GM19023 (cell line): ENCODE measurements around the gene RIC1.

Experiments used
- ATAC-seq: cut with Tn5 transposase; IDR thresholded peaks from one replicate; pipeline ENCODE4 v1.9.1; 2021; ENCODE audit warnings: mild to moderate bottlenecking, moderate library complexity; ENCODE audit not compliant: unreplicated experiment

The RIC1 gene

DNA sequence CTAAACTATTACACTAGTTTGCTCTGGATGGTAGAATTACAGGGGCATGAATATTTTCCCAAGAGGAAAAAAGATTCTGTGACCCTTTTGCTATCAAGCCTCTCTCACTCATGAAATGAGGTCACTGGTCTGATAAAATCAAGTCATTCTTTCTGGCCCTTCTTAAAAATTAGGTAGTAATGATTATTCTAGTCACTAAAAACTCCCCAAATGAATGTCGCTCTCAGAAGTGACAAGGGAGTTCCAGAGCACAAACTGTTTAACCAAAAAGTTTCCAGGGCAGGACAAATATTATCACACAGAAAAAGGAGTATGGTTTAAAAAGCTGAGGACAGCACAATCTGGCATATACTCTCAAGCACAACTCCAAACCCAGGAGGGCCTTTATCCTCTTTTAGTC is 191.5 kb downstream of the RIC1 start:
- no peak for ATAC-seq

DNA sequence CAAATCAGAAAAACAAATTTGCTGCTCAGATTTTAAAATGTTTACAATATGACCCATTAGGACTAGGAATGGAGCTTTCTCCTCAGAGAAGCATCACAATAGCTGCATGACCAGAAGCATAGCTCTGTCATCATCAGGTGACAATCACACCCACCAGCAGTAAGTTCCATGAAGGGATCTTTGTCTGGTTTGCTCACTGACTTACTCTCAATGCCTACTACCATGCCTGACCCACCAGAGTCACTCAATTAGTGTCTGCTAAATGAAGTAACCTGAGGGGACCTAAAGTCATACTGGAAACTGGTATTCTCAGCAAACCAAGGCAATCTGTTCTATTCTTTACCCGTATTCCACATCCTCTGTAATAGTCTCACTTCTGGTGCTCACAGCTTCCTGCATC is 196.3 kb downstream of the RIC1 start:
- no peak for ATAC-seq
